HT-29 (cell line): Measurements from ENCODE around the gene TJP1. TPM values are rescaled to one million over a fixed set of nuclear protein-coding genes. Genes with fewer than 3 reads are reported as not detected.
"Not testable (repeated sequence)": the region's sequence is repeated elsewhere in the genome, so short reads cannot be mapped to it uniquely, and the experiment has no call there.

Experiments used
- DNase-seq: peaks from one replicate; pipeline ENCODE4 v3.0.0-alpha.2; 2015; ENCODE audit warnings: low spot score
- total RNA-seq: library from RNA; depleted of rRNA; stranded (reverse); fragments of >200 nt; shearing (Covaris generic); gene quantifications from 2 replicates; pipeline ENCODE4 v1.2.3, GENCODE V29; 2014

The TJP1 gene
- total RNA-seq, 1 experiment from 2014 or later, result 61.6 TPM

DNA sequence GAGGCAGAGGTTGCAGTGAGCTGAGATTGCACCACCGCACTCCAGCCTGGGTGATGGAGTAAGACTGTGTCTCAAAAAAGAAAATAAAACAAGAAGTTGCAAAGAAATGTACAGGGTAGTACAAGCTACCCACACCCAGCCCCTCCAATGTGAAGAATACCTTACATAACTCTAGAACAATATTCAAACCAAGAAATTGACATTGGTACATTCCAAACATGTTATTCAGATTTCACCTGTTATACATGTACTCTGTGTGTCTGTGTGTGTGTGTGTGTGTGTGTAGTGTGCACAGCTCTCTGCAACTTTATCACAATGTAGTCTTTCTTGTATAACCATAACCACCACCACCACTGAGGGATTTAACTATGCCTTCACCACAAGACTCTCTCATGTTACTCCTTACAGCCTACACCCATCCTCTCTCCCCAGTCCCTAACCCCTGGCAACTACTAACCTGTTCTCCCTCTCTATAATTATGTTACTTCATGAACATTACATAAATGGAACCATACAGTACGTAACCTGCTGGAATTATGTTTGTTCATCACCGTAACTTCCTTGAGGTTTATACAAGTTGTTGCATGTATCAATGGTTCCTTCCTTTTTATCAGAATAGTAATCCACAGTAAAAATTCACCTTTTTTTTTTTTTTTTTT lies 16.2 kb upstream of the TJP1 start:
- no peak for DNase-seq

GRCh38 chr15:29835301-29835700 lies 13.0 kb upstream of the TJP1 start:
- no peak for DNase-seq

DNA sequence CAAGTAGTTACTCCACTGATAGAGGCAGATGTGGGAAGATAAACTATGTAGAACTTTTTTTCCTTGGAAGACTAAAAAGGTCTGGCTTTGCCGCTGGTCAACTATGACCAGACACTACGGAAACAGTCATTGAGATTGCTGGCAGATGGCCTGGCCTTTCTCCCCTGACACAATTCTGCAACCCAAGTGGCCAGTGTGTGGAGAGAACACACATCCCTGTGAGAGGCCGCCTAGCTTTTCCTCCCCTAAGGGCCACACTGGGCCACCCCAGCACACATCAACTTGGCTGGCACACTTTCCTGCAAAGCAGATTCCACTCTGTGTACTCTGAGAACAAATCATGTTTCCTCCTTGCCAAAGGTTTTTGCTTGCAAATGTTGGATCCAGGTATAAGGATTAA lies 10.4 kb upstream of the TJP1 start:
- no peak for DNase-seq

- no peak for DNase-seq
Observed at GRCh38 chr15:29826908-29827820, 4.9 kb upstream of the TJP1 start.

DNA sequence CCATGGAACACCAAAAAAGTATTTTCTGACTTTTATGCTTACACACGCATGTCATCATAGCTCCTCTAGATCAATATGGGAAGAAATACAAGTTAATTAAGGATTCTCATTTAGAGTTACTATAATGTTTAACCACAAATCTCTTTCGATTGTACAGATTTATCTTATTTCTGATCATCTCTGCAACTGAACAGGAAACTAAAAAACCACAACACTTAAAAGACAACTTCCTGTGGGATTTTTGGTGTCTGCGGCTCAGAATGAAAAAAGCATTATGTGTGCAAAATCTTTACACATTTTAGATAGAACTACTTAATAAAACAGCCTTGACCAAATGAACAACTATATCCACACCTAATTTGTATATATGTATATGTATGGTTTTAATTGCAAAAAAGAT lies 3.0 kb upstream of the TJP1 start:
- DNase-seq, result peak; percentile 46

GRCh38 chr15:29822684-29823459 lies 604 bp upstream of the TJP1 start:
- DNase-seq, result peak; percentile 84

GRCh38 chr15:29821416-29822099 lies 710 bp downstream of the TJP1 start:
- peak; percentile 94 for DNase-seq

DNA sequence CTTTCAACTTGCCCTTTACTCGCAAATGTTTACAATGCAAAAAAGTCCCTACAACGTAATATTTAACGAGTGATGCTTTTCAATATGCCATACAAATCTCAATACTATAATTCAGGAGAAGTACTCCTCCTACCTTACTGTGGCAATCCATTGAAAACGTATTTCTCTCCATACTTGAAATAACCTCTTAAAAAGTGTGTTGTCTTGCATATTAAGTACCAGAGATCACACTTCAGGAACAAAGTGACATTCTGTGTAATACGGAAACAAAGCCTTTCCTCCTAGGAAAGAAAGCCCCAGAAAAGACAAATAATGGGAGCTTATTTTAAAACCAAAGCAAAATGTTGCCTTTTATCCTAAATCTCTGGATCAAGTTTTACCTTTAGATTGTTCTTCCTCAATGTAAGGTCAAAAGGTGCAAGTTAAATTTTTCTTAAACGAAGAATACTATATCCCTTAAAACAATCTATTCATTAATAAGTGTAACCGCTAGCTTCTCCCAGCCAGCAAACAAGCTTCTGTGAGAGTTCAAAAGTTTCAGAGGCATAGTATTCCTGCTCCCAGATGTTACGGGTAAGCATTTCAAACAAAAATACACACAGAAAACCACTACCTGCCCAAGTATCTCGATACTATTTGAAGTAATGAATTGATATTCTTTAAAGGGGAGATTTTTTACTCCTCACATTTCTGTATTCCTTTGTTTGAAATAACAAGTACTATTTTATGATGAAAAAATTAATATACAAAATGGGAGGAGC lies 1.7 kb downstream of the TJP1 start:
- peak; percentile 78 for DNase-seq

DNA sequence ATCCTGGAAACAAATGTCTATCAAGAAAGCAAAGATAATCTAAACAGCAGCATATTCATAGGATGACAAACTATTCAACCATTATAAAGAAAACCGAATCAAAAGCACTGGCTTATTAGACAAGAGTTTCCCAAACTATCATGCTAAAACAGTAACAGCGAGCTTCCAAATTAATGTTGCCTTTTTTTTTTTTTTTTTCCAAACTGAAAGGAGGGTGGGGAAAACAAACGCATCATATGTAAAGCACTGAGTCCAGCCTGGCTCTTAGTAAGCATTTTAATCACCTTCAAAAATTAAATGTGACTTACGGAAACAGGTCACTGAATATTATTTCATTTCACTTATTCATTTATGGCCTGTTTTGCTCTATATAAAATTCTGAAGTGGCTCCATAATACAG lies 2.3 kb downstream of the TJP1 start:
- peak; percentile 75 for DNase-seq

DNA sequence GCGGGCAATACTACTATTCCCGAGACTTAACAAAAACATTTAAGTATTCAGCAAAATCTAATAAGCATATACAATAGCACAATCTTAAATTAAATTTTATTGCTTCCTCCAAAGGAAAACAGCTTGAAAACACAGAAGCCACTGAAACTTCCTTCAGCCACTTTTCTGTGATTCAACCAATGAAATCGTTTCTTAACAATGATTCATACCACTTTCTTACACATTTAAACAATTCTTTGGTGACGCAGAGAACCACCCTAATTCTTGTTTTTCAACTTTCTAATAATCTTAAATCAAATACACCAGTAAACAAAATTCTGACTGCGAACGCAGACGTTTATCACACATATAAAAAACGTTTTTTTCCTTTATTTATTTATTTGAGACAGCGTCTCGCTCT lies 4.1 kb downstream of the TJP1 start:
- peak; percentile 86 for DNase-seq

DNA sequence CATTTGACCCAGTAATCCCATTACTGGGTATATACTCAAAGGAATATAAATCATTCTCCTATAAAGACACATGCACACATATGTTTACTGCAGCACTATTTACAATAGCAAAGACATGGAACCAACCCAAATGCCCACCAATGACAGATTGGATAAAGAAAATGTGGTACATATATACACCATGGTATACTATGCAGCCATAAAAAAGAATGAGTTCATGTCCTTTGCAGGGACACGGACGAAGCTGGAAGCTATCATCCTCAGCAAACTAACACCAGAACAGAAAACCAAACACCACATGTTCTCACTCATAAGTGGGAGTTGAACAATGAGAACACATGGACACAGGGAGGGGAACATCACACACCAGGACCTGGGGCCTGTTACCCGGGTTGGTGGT lies 4.8 kb downstream of the TJP1 start:
- DNase-seq, result not testable (repeated sequence)

DNA sequence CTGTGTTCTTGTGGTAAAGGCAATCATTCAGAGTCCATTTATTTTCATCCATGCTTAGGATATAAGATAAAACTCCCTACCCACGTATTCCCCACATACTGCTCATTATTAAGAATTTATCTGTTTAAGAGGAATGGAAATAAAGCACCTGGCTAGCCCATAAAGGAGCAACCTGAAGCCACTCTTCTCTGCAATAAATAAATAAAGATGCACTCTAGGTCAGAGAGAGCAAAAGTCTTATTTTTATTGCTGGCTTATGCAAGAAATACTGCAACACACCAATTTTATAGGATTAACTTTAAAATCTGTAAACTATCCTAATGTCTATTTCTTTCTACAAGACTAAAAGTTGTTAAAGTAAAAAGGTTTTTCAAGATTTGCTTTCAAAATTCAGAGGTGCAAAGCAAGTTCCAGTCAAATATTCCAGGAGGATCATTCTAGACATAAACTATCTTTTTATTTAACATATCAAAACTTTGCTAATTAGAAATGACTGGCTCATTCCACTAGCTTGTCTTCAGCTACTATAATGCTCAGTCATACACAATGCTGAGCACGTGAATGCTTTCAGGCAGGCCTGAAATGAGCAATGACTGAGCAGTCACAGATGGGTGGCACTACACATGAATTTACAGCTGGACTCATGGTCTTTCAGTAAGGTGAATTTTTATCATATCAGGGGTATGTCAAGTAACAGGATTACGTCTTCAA lies 7.1 kb downstream of the TJP1 start:
- DNase-seq, result peak; percentile 75

- no peak for DNase-seq
Observed at GRCh38 chr15:29813009-29813408, 9.3 kb downstream of the TJP1 start.

GRCh38 chr15:29812384-29812694 lies 9.9 kb downstream of the TJP1 start:
- DNase-seq, result peak; percentile 80

- no peak for DNase-seq
Observed at GRCh38 chr15:29811691-29812383, 10.4 kb downstream of the TJP1 start.

GRCh38 chr15:29805708-29806104 lies 16.6 kb downstream of the TJP1 start:
- no peak for DNase-seq

GRCh38 chr15:29805043-29805707 lies 17.1 kb downstream of the TJP1 start:
- DNase-seq, result peak; percentile 13

DNA sequence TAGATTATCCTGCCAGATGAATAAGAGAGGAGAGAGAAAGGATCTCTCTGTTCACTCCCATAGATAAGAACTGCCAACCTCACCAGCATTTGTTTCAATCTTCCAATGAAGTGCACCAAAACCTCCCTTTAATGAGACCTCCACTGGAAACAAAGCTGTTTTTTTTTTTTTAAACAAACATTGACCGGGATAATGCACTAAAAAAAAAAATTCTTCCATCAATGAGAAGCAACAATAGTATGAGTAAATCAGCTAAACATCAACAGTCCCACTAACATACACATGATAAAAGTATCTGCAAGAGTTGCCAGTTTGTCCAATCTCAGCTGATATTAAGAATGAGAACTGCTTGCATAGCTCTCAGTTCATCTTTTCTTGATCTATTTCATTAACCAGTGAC lies 19.9 kb downstream of the TJP1 start:
- DNase-seq, result no peak
